Left lung (tissue), 10 donors: Measurements from ENCODE around the gene TEF. TPM values are rescaled to one million over a fixed set of nuclear protein-coding genes. Genes with fewer than 3 reads are reported as not detected.

Experiments used
- ATAC-seq: fragments of 200-7000 bp; cut with Tn5 transposase; one replicate; pipeline ENCODE4 v1.9.1; 2020; ENCODE audit warnings: moderate library complexity
- DNase-seq, 4 donors: peaks; one replicate each; pipeline ENCODE4 v3.0.0-alpha.2; 2013 to 2020
- H3K27ac ChIP-seq, 2 donors: fragments of 200-600 bp; sonication (generic) in 1 of 2; one replicate each; pipeline versions ENCODE4 v1.5.0 to v1.8.0; 2020 to 2021
- H3K27me3 ChIP-seq, 2 donors: fragments of 200-600 bp; sonication (generic) in 1 of 2; one replicate each; pipeline versions ENCODE4 v1.5.0 to v1.8.0; 2020 to 2021
- H3K36me3 ChIP-seq, 2 donors: fragments of 200-600 bp; sonication (generic) in 1 of 2; one replicate each; pipeline versions ENCODE4 v1.5.0 to v1.8.0; 2020 to 2021
- H3K4me1 ChIP-seq, 2 donors: fragments of 200-600 bp; one replicate each; pipeline ENCODE4 v1.8.0; 2021
- H3K4me3 ChIP-seq, 2 donors: fragments of 200-600 bp; sonication (generic) in 1 of 2; one replicate each; pipeline versions ENCODE4 v1.5.0 to v1.8.0; 2020 to 2021; ENCODE audit warnings: mild to moderate bottlenecking in 1 of 2
- H3K9me3 ChIP-seq, 2 donors: fragments of 200-600 bp; sonication (generic) in 1 of 2; one replicate each; pipeline versions ENCODE4 v1.5.0 to v1.8.0; 2020 to 2021
- intact Hi-C, 2 donors: fragments of 100-400 bp; cut with DNase I; formaldehyde crosslinking; loops; one replicate each; pipeline versions ENCODE4 v1.11.2 to v1.14.2; 2022
- polyA plus RNA-seq, 6 donors: library from polyadenylated mRNA; unstranded; fragments of 120-200 nt; gene quantifications; one replicate each; pipeline ENCODE4 v1.2.1, GENCODE V29; 2013; ENCODE audit not compliant: insufficient read length in 6 of 6
- total RNA-seq, 2 donors: library from RNA; stranded (reverse); fragmentation: NEBNext Ultra II Directional; extraction: Animal tissue kit (Norgen Biotek cat#: 25700); gene quantifications; one replicate each; pipeline ENCODE4 v1.2.1, GENCODE V29; 2021
- TF ChIP-seq, protein P1 (sequence below), 2 donors: fragments of 200-600 bp; sonication (generic) in 1 of 2; IDR thresholded peaks; one replicate each; pipeline versions ENCODE4 v1.5.0 to v1.8.0; 2021; ENCODE audit warnings: antibody characterized with exemption in 2 of 2
- donor health status: DM: no; HTN: yes; CAD: no.
- donor health status: DM: no; HTN: no; CAD: no.

Gene TEF
- total and polyA plus RNA-seq, 8 donors: 10.2 to 17.3 (median 12.1) TPM

GRCh38 chr22:41446639-41447434, 65.1 kb downstream of the TEF start, which contains the start of gene TOB2:
Gene TOB2, minus strand, starts transcription at chr22:41446801. Its CDS starts 9,456 bp downstream, at chr22:41437345.
- DNase-seq: peak; percentile 93 to 99 (median 96)
- Histone ChIP-seq H3K27me3 (no peaks in the 10 kb centered on the region), H3K27ac (peak within 1 kb of the TSS; percentile 99), H3K36me3 (peaks cover 0 to 7% of the 10 kb centered on the region in 2 donors), H3K9me3 (no peaks in the 10 kb centered on the region), H3K4me3 (peak within 1 kb of the TSS; percentile 95 to 98), H3K4me1 (peaks cover 7 to 27% of the 10 kb centered on the region in 2 donors)
- intact Hi-C loops: no loop called here
- TF ChIP-seq, protein P1, sequence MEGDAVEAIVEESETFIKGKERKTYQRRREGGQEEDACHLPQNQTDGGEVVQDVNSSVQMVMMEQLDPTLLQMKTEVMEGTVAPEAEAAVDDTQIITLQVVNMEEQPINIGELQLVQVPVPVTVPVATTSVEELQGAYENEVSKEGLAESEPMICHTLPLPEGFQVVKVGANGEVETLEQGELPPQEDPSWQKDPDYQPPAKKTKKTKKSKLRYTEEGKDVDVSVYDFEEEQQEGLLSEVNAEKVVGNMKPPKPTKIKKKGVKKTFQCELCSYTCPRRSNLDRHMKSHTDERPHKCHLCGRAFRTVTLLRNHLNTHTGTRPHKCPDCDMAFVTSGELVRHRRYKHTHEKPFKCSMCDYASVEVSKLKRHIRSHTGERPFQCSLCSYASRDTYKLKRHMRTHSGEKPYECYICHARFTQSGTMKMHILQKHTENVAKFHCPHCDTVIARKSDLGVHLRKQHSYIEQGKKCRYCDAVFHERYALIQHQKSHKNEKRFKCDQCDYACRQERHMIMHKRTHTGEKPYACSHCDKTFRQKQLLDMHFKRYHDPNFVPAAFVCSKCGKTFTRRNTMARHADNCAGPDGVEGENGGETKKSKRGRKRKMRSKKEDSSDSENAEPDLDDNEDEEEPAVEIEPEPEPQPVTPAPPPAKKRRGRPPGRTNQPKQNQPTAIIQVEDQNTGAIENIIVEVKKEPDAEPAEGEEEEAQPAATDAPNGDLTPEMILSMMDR (IDR thresholded peaks at IDR 0.05): no peak
- ATAC-seq: peak; percentile 79

DNA sequence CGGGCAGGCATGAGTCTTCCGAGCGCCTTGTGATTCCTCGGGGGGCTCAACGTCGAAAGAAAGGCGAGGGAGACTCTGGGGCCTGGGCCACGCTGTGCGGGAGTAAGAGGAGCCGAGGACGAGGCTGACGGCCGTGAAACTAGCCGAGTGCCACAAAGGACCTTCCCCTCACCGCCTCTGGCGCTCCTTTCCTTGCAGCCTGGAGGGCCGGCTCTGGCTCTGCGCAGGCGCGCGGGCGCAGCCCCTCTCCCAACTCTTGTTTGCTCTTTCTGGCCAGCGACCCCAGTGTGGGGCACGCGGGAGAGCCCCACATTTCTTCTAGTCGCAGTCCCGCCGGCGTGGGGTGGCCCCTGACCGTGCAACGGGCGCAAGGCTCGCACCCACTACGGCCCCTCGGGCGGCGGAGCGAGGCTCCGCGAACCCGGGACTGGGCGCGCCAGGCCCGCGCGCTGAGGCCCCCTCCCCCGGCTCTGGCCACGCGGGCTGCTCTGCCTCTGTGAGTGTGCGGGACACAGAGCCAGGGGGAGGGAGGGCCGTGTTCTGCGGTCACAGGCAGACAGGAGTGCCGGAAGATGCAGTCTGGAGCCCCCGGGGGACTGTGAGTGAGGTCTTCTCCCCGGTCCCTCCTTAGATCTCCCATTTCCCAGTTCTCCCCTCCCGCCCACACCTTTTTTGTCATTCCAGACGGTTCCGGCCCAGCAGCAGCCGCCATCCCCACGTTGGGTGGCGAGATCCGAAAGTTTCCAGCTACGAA, 65.9 kb downstream of the TEF start:
- Histone ChIP-seq H3K4me1 (peaks cover 7 to 19% of the 10 kb centered on the region in 2 donors), H3K27ac (peak overlapping the region; percentile 99), H3K36me3 (peaks cover 0 to 7% of the 10 kb centered on the region in 2 donors), H3K4me3 (peak overlapping the region; percentile 95 to 98), H3K9me3 (no peaks in the 10 kb centered on the region), H3K27me3 (no peaks in the 10 kb centered on the region)
- intact Hi-C loops: no loop called here
- peak; percentile 65 to 90 (median 81) for DNase-seq
- ATAC-seq: peak; percentile 38
- TF ChIP-seq, protein P1 (IDR thresholded peaks at IDR 0.05): no peak

- intact Hi-C loops: no loop called here
These were observed 66.6 kb downstream of the TEF start for GRCh38 chr22:41448189-41448808.

More at GRCh38 chr22:41448189-41448808, 66.6 kb downstream of the TEF start:
- H3K36me3 ChIP-seq: peaks cover 0 to 1% of the 10 kb centered on the region in 2 donors
- DNase-seq (peak; percentile 94 to 99 (median 98)), ATAC-seq (peak; percentile 76)
- peaks cover 3 to 12% of the 10 kb centered on the region in 2 donors for H3K4me1 ChIP-seq
- peak overlapping the region; percentile 95 to 98 for H3K4me3 ChIP-seq
- H3K9me3 ChIP-seq: no peaks in the 10 kb centered on the region
- peak overlapping the region; percentile 99 for H3K27ac ChIP-seq
- TF ChIP-seq, protein P1 (IDR thresholded peaks at IDR 0.05): no peak
- no peaks in the 10 kb centered on the region for H3K27me3 ChIP-seq

Other genes with a start within 250 kb of the TEF start
- 10 to 100 TPM; 23.4 TPM for gene L3MBTL2, start 176.6 kb upstream of the TEF start, total RNA-seq
- 10 to 100 TPM; 21.8 to 25.9 (median 23.4) TPM for gene L3MBTL2, start 176.6 kb upstream of the TEF start, polyA plus RNA-seq
- 1 to 10 TPM; 2.5 to 6.2 TPM for gene CHADL, start 141.0 kb upstream of the TEF start, total RNA-seq
- gene CHADL, start 141.0 kb upstream of the TEF start, polyA plus RNA-seq: 1 to 10 TPM; 2.1 to 4.0 (median 2.6) TPM
- gene RANGAP1, start 95.8 kb upstream of the TEF start, total RNA-seq: 10 to 100 TPM; 54.9 to 65.8 TPM
- 10 to 100 TPM; 35.0 to 48.8 (median 38.0) TPM for gene RANGAP1, start 95.8 kb upstream of the TEF start, polyA plus RNA-seq
- 10 to 100 TPM; 50.4 to 65.6 TPM for gene ZC3H7B, start 80.4 kb upstream of the TEF start, total RNA-seq
- gene ZC3H7B, start 80.4 kb upstream of the TEF start, polyA plus RNA-seq: 10 to 100 TPM; 59.4 to 84.1 (median 73.1) TPM
- gene TOB2, start 64.9 kb downstream of the TEF start, total RNA-seq: 10 to 100 TPM; 38.9 to 47.8 TPM
- 10 to 100 TPM; 40.5 to 62.6 (median 52.4) TPM for gene TOB2, start 64.9 kb downstream of the TEF start, polyA plus RNA-seq
- gene PHF5A, start 86.8 kb downstream of the TEF start, total RNA-seq: 10 to 100 TPM; 30.3 to 35.5 TPM
- 10 to 100 TPM; 44.9 to 54.7 (median 46.7) TPM for gene PHF5A, start 86.8 kb downstream of the TEF start, polyA plus RNA-seq
- gene ACO2, start 87.2 kb downstream of the TEF start, total RNA-seq: 10 to 100 TPM; 85.3 to 91.8 TPM
- gene ACO2, start 87.2 kb downstream of the TEF start, polyA plus RNA-seq: 10 to 100 TPM; 51.0 to 66.1 (median 56.6) TPM
- 10 to 100 TPM; 31.3 to 55.4 TPM for gene POLR3H, start 162.5 kb downstream of the TEF start, total RNA-seq
- 10 to 100 TPM; 26.6 to 36.2 (median 30.6) TPM for gene POLR3H, start 162.5 kb downstream of the TEF start, polyA plus RNA-seq
- gene CSDC2, start 179.1 kb downstream of the TEF start, total RNA-seq: 1 to 10 TPM; 5.1 to 5.5 TPM
- gene CSDC2, start 179.1 kb downstream of the TEF start, polyA plus RNA-seq: 1 to 10 TPM; 3.6 to 6.3 (median 4.0) TPM
- 10 to 100 TPM; 36.5 to 46.0 TPM for gene PMM1, start 207.9 kb downstream of the TEF start, total RNA-seq
- gene PMM1, start 207.9 kb downstream of the TEF start, polyA plus RNA-seq: 10 to 100 TPM; 46.8 to 56.7 (median 52.3) TPM
- 10 to 100 TPM; 27.2 to 42.9 TPM for gene DESI1, start 239.1 kb downstream of the TEF start, total RNA-seq
- 10 to 100 TPM; 21.8 to 33.9 (median 26.6) TPM for gene DESI1, start 239.1 kb downstream of the TEF start, polyA plus RNA-seq
- 100 to 1,000 TPM; 176 to 214 TPM for gene XRCC6, start 239.4 kb downstream of the TEF start, total RNA-seq
- 100 to 1,000 TPM; 326 to 363 (median 345) TPM for gene XRCC6, start 239.4 kb downstream of the TEF start, polyA plus RNA-seq